ENCODE measurements around the gene C12orf76.
"Not testable (repeated sequence)": the region's sequence is repeated elsewhere in the genome, so short reads cannot be mapped to it uniquely, and the experiment has no call there.

Gene C12orf76

DNA sequence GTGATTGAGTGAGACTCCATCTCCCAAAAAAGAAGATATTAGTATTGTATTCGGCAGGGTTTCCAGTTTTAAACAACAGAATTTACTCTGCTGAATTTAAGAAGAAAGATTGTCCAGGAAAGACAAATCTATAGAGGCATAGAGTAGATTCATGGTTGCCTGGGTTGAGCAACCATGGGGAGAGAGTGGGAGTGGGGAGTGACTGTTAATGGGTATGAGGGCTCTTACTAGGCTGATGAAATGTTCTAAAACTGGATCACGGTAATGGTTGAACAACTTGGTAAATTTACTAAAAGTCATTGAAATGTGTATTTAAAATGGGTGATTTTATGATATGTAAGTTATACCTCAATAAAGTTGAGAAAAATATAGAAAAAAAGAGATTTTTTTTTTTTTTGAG lies 13.9 kb upstream of the C12orf76 start:
- DNase-seq = peak; percentile 64 to 69 (median 68)

DNA sequence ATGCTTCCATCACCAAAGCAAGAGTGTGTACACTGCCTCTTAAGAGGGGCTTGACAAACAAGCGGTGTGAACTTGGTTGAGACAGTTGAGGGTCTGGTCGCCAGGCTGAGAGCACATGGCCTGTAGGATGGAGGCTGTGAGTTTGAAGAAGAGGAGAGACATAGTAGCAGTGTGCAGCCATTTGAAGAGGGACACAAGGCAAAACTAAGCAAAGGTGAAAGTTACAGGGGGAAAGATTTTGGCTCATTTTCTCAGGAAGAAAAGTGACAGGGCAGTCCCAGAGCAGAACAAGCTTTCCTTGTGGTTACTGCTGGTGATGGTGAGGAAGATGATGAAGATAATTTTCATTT lies 11.3 kb upstream of the C12orf76 start:
- DNase-seq = no peak

DNA sequence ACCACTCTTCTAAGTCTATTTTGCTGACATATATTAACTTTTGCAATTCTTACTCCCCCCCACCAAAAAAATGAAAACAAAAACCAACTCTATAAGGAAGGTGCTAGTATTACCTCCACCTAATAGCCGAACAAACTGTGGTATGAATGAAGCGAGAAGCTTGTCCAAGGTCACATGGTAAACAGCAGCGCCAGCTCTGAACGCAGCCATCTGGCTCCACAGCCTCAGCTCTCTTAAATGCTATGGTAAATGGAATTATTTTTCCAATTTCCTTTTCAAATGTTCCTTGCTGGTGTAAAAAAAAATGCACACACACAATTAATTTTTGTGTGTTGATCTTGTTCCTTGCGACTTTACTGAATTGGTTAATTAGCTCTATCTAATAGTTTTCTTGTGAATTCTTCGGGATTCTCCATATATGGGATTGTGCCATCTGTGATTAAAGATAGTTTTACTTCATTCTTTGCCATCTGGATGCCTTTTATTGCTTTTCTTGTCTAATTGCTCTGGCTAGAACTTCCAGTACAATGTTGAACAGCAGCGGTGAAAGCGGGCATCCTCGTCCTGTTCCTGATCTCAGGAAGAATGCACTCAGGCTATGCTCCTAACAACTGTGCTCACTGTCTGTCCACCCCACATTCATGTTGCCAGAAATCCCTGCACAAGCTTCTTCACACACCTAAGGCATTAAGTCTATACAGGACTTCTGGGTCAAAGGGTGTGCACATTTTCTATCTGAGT lies 10.7 kb upstream of the C12orf76 start:
- DNase-seq = no peak

- DNase-seq = peak; percentile 66 to 81 (median 74)
Observed at GRCh38 chr12:110056643-110057042, 8.3 kb upstream of the C12orf76 start.

DNA sequence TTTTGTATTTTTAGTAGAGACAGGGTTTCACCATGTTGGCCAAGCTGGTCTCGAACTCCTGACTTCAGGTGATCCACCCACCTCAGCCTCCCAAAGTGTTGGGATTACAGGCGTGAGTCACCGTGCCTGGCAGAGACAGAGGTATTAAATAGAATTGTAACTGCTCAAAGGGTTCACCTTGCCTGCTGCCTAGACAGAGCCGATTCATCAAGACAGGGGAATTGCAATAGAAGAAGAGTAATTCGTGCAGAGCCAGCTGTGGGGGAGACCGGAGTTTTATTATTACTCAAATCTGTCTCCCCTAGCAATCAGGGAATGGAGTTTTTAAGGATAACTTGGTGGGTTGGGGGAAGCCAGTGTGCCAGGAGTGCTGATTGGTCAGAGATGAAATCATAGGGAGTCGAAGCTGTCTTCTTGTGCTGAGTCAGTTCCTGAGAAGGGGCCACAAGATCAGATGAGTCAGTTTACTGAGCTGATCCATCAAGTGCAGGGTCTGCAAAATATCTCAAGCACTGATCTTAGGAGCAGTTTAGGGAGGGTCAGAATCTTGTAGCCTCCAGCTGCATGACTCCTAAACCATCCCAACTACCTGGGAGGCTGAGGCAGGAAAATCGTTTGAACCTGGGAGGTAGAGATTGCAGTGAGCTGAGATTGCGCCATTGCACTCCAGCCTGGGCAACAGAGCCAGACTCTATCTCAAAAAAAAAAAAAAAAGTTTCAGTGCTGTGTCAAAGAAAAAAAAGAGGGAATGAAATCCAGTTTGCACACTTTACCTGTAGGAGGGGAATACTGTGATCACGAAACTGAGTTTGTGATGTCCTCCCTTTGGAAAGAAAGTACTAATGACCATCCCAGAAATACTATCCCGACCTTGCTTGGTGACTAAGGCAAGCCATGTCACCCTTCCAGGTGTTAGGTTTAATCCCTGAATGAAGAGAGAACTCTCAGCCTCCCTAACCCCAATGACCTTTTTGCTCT lies 7.3 kb upstream of the C12orf76 start:
- DNase-seq = peak; percentile 82 to 91 (median 87)

- no peak for DNase-seq
Observed at GRCh38 chr12:110050927-110051326, 2.6 kb upstream of the C12orf76 start.

DNA sequence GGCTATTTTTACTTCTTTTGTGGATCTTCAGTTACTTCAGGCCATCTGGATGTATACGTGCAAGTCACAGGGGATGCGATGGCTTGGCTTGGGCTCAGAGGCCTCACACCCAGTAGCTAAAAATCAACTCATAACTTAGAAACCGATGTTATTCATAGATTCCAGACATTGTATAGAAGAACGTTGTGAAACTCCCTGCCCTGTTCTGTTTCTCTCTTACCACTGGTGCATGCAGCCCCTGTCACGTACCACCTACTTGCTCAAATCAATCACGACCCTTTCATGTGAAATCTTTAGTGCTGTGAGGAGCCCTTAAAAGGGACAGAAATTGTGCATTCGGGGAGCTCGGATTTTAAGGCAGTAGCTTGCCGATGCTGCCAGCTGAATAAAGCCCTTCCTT lies 1.3 kb upstream of the C12orf76 start:
- DNase-seq = not testable (repeated sequence)

- DNase-seq = peak; percentile 30 to 46 (median 32)
Observed at GRCh38 chr12:110049034-110049433, 712 bp upstream of the C12orf76 start.

DNA sequence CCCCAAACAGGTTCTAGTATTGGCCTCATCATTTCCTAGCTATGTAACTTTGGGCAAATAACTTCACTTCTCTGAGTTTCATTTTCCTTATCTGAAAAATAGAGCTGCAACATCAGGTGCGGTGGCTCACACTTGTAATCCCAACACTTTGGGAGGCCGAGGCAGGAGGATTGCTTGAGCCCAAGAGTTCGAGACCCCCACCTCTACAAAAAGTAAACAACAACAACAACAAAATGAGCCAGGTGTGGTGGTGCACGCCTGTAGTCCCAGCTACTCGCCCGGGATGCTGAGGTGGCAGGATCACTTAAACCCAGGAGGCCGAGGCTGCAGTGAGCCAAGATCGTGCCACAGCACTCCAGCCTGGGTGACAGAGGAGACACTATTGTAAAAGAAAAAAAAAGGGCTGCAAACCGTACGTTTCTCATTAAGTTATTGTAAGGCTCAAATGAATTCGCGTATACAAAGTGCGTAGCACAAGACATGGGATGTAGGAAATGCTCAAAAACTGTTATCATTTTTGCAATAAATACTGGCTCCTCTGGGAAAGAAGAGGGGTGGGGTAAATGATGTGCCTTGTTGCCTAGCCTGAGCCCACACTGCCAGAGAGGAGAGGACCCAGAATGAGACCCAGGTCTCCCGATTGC lies 903 bp downstream of the C12orf76 start:
- no peak for DNase-seq

- no peak for DNase-seq
Observed at GRCh38 chr12:110046451-110047187, 1.7 kb downstream of the C12orf76 start.

DNA sequence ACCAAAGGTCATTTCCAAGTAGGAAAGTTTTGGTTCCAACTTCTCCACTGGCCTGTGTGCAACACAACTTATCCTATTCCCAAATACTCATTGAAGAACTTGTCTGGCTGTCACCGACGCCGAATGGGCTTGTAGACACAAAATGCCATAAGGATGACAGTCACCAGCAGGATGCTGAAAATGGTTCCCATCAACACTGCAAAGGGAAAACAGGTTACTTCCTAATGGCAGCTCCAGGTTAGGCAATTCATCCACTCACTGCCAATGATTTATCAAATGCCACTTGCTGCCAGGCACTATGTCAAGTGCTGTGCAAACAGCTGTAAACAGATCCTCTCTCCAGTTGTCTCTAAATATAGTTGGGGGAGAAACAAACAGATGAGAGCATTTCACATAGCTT lies 6.1 kb downstream of the C12orf76 start:
- DNase-seq = no peak

DNA sequence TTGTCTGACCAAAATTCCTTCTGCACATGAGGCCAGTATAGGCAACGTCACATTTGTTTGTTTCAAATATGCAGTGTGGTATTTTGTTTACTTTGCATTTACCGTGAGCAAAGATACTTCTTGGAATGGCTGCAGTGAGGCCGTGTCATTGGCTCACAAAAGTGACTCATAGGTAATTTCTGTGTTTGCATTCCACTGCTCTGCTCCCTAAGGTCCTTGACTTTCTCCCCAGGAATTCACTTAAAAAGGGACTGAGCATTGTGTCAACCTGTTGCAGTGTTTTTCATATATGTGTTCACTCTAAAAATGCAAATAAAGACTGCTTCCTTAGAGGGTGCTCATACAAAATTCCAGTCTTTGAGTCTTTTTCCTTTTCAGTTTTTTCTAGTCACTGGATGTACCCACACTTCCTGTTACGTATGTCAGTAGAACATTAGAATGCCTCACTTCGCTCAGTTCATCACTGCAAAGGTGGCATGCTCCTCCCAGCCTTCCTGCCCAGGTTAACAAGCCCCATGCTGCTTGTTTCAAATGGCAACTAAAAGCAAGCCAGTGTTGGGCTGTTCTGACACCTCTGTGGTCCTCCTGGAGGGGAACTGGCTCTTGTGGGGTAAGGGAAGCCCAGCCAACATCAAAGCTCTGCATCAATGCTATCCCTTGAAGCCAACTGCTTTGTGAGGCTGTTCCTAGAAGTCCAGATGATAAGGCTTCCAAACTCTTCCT lies 9.1 kb downstream of the C12orf76 start:
- peak; percentile 60 to 78 (median 72) for DNase-seq

GRCh38 chr12:110038741-110039084 lies 9.6 kb downstream of the C12orf76 start:
- DNase-seq = no peak

GRCh38 chr12:110037315-110037714 lies 11.0 kb downstream of the C12orf76 start:
- DNase-seq = no peak

GRCh38 chr12:110035534-110036104 lies 12.7 kb downstream of the C12orf76 start:
- DNase-seq = no peak

GRCh38 chr12:110033888-110034287 lies 14.4 kb downstream of the C12orf76 start:
- no peak for DNase-seq

DNA sequence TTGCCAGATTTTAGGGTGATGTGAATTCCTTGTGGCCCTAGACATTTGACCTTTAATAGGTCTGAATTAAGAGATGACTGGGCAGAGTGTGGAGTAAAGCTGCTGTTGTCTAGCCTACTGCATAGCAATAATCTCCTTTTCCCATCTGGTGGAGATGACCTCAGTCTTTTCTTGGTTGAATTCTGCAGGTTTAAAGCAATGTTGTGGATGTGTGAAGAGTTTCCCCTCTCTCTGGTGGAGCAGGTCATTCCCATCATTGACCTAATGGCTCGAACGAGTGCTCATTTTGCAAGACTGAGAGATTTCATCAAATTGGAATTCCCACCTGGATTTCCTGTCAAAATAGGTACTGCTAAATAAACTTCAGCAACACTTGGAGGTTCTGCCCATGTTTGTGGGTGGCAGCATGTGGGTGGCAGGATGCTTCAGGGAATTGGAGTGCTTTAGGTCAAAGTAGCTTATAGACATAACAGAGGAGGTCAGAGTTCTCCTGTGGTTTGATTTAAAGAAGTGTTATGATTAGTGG lies 19.0 kb downstream of the C12orf76 start:
- peak; percentile 60 to 74 (median 65) for DNase-seq

DNA sequence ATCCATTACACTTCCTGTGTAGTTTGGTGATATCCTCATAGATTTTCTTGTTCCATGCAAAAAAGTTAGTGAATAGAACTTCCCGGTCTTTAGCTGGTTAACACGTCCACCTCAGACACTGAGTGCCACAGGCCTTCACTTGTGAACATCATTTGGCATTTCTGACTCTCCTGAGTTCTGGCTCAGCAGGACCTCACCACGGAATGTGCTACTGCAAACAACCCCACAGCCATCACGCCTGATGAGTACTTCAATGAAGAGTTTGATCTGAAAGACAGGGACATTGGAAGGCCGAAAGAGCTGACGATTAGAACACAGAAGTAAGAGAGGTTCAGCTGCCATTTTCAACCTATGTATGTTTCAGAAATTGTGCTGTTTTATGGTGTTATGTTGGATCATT lies 20.0 kb downstream of the C12orf76 start:
- DNase-seq = no peak

DNA sequence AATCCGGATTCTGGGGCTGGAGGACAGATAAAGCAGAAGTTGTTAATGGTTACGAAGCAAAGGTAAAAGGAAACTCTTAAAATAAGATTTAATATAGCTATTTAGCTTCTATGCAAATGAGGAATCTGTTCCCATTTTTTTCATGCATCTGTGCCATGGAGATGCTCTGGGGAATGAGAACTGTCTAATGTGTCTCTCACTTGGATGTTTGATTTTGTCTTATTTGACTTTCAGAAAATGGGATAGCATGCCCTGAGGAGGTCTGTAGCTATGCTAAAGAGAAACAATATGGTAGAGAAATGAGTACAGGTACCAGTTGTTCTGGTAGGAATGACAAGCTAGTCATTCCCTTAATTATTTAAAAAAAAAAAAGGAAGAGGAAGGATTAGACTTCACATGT lies 24.3 kb downstream of the C12orf76 start:
- DNase-seq = no peak

- DNase-seq = no peak
Observed at GRCh38 chr12:110023059-110023980, 25.0 kb downstream of the C12orf76 start.

Data from suppressor macrophage treated with lipopolysaccharide for 1 hour (primary cell).